Measurements from ENCODE around the gene NTNG2.

The NTNG2 gene

DNA sequence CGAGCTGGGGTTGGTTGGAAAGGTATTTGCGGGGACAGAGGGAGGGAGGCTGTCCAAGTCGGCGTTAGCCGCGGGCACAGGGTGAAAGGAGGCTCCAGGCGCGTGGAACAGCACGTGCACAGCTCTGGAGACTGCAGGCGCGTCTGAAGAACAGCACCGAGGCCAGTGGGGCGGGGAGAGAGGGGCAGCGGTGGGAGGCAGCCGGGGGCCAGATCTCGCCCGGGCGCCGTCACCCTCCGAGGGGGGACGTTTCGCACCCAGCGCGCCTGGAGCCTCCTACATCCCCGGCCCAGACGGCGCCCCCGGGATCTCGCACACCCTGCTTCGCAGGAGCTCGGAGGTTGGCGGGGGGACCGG is 79.6 kb downstream of the NTNG2 start:
- no peaks in the 10 kb centered on the region for H3K36me3 ChIP-seq (ENCODE audit: control insufficient read depth in 2 of 2, insufficient read depth in 1 of 2, low read length in 2 of 2)
- peaks cover 2% of the 10 kb centered on the region; the same call in 1 of the 2 replicates for H3K4me1 ChIP-seq (ENCODE audit: control insufficient read depth, insufficient read depth, low read length)
- CTCF ChIA-PET: interaction anchor here (0.6 to 9.9 kb wide), 9 partner anchors 9 to 478 kb away, joined by 3 to 382 read pairs (median 3); partner anchors contain the start of gene NTNG2
- H3K4me3 ChIP-seq (ENCODE audit: low read depth, low read length): peak overlapping the region; percentile 50
- no peaks in the 10 kb centered on the region for H3K9me3 ChIP-seq (ENCODE audit: control insufficient read depth, insufficient read depth, low read depth, low read length)
- POLR2A ChIA-PET: interaction anchor here (0.6 to 1.4 kb wide), 7 partner anchors 16 to 482 kb away, joined by 3 to 5 read pairs (median 3); no protein-coding TSS in a partner anchor
- peak overlapping the region; percentile 49; the same call in 1 of the 2 replicates for H3K27ac ChIP-seq (ENCODE audit: extremely low read depth, low read depth, low read length)
- TF ChIP-seq ZNF324 (tag by site-specific recombination; IDR thresholded peaks at IDR 0.05) (0 out of 2 replicates have a peak, but pooled peaks have one; percentile 65), ZNF585B (tag by site-specific recombination; IDR thresholded peaks at IDR 0.05) (no peak), ZEB2 (tag by site-specific recombination; IDR thresholded peaks at IDR 0.05) (no peak; the same call in none of the 2 replicates), ZNF501 (tag by site-specific recombination; IDR thresholded peaks at IDR 0.05) (peak; percentile 26), ZNF146 (tag by site-specific recombination; IDR thresholded peaks at IDR 0.05) (no peak), ZNF791 (tag by site-specific recombination; IDR thresholded peaks at IDR 0.05) (no peak), SCRT1 (tag by site-specific recombination; IDR thresholded peaks at IDR 0.05; ENCODE audit: borderline replicate concordance) (no peak), ZNF174 (tag by site-specific recombination; IDR thresholded peaks at IDR 0.05) (no peak), ZNF837 (tag by site-specific recombination; IDR thresholded peaks at IDR 0.05) (no peak), ZNF184 (tag by site-specific recombination; IDR thresholded peaks at IDR 0.05) (no peak), ZNF223 (tag by site-specific recombination; IDR thresholded peaks at IDR 0.05) (no peak), ZNF423 (tag by site-specific recombination; IDR thresholded peaks at IDR 0.05) (no peak), REPIN1 (tag by site-specific recombination; IDR thresholded peaks at IDR 0.05; ENCODE audit: low read depth) (0 out of 2 replicates have a peak, but pooled peaks have one; percentile 48), ZNF768 (tag by site-specific recombination; IDR thresholded peaks at IDR 0.05) (peak; percentile 28; the same call in 1 of the 2 replicates), MYNN (tag by site-specific recombination; IDR thresholded peaks at IDR 0.05; ENCODE audit: borderline replicate concordance) (no peak), ZNF473 (tag by site-specific recombination; IDR thresholded peaks at IDR 0.05) (no peak), ZNF544 (tag by site-specific recombination; IDR thresholded peaks at IDR 0.05) (no peak), ZNF341 (tag by site-specific recombination; IDR thresholded peaks at IDR 0.05; ENCODE audit: low read depth) (peak; percentile 98), SCRT2 (tag by site-specific recombination; IDR thresholded peaks at IDR 0.05) (no peak), SETDB1 (IDR thresholded peaks at IDR 0.05; ENCODE audit: insufficient read length, low read length) (no peak), BCL11B (tag by site-specific recombination; IDR thresholded peaks at IDR 0.05; ENCODE audit: low read depth) (no peak; the same call in 1 of the 2 replicates), ZFHX2 (tag by site-specific recombination; conservative IDR thresholded peaks at IDR 0.05) (peak; percentile 60; the same call in 1 of the 2 replicates), ZNF10 (tag by site-specific recombination; IDR thresholded peaks at IDR 0.05) (no peak), ZNF776 (tag by site-specific recombination; IDR thresholded peaks at IDR 0.05; ENCODE audit: borderline replicate concordance) (no peak), ZNF529 (tag by site-specific recombination; IDR thresholded peaks at IDR 0.05; ENCODE audit: insufficient replicate concordance) (no peak), ZNF624 (tag by site-specific recombination; IDR thresholded peaks at IDR 0.05) (no peak), ZNF133 (tag by site-specific recombination; IDR thresholded peaks at IDR 0.05) (no peak)
- TF ChIP-seq, protein P1, sequence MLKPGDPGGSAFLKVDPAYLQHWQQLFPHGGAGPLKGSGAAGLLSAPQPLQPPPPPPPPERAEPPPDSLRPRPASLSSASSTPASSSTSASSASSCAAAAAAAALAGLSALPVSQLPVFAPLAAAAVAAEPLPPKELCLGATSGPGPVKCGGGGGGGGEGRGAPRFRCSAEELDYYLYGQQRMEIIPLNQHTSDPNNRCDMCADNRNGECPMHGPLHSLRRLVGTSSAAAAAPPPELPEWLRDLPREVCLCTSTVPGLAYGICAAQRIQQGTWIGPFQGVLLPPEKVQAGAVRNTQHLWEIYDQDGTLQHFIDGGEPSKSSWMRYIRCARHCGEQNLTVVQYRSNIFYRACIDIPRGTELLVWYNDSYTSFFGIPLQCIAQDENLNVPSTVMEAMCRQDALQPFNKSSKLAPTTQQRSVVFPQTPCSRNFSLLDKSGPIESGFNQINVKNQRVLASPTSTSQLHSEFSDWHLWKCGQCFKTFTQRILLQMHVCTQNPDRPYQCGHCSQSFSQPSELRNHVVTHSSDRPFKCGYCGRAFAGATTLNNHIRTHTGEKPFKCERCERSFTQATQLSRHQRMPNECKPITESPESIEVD (tag by site-specific recombination; IDR thresholded peaks at IDR 0.05): no peak
- TF ChIP-seq, protein P2, sequence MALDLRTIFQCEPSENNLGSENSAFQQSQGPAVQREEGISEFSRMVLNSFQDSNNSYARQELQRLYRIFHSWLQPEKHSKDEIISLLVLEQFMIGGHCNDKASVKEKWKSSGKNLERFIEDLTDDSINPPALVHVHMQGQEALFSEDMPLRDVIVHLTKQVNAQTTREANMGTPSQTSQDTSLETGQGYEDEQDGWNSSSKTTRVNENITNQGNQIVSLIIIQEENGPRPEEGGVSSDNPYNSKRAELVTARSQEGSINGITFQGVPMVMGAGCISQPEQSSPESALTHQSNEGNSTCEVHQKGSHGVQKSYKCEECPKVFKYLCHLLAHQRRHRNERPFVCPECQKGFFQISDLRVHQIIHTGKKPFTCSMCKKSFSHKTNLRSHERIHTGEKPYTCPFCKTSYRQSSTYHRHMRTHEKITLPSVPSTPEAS (tag by site-specific recombination; IDR thresholded peaks at IDR 0.05): no peak
- TF ChIP-seq, protein P3, sequence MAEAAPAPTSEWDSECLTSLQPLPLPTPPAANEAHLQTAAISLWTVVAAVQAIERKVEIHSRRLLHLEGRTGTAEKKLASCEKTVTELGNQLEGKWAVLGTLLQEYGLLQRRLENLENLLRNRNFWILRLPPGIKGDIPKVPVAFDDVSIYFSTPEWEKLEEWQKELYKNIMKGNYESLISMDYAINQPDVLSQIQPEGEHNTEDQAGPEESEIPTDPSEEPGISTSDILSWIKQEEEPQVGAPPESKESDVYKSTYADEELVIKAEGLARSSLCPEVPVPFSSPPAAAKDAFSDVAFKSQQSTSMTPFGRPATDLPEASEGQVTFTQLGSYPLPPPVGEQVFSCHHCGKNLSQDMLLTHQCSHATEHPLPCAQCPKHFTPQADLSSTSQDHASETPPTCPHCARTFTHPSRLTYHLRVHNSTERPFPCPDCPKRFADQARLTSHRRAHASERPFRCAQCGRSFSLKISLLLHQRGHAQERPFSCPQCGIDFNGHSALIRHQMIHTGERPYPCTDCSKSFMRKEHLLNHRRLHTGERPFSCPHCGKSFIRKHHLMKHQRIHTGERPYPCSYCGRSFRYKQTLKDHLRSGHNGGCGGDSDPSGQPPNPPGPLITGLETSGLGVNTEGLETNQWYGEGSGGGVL (tag by site-specific recombination; IDR thresholded peaks at IDR 0.05): peak; percentile 84
- TF ChIP-seq, protein P4, sequence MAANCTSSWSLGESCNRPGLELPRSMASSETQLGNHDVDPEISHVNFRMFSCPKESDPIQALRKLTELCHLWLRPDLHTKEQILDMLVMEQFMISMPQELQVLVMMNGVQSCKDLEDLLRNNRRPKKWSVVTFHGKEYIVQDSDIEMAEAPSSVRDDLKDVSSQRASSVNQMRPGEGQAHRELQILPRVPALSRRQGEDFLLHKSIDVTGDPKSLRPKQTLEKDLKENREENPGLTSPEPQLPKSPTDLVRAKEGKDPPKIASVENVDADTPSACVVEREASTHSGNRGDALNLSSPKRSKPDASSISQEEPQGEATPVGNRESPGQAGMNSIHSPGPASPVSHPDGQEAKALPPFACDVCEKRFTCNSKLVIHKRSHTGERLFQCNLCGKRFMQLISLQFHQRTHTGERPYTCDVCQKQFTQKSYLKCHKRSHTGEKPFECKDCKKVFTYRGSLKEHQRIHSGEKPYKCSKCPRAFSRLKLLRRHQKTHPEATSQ (tag by site-specific recombination; IDR thresholded peaks at IDR 0.05): peak; percentile 67; the same call in 1 of the 2 replicates
- TF ChIP-seq, protein P5, sequence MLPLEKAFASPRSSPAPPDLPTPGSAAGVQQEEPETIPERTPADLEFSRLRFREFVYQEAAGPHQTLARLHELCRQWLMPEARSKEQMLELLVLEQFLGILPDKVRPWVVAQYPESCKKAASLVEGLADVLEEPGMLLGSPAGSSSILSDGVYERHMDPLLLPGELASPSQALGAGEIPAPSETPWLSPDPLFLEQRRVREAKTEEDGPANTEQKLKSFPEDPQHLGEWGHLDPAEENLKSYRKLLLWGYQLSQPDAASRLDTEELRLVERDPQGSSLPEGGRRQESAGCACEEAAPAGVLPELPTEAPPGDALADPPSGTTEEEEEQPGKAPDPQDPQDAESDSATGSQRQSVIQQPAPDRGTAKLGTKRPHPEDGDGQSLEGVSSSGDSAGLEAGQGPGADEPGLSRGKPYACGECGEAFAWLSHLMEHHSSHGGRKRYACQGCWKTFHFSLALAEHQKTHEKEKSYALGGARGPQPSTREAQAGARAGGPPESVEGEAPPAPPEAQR (tag by site-specific recombination; IDR thresholded peaks at IDR 0.05): no peak
